ENCODE results near the gene BCAR3.

BCAR3 gene

DNA sequence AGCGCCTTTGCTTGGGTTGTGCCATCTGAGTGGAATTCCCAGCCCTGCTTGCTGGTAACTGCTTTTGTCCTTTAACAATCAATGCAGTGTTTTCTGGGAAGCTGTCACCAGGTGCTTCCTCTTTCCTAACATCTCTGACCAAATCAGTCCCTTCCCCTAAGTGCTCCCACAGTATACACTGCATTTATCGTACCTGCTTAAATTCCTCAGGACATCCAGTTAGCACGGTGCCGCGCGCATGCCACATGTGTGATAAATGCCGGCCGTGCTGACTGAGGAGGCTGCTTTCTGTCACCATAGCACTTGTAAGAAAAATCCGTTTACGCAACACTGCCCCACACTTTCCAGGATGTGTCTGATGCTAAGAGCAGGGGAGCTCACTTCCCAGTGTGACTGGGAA lies 115.4 kb downstream of the BCAR3 start:
- no peak for TF ChIP-seq GATA2 (IDR thresholded peaks at IDR 0.05; ENCODE audit: low read depth, low read length)
- TF ChIP-seq GATA3 (IDR thresholded peaks at IDR 0.05; ENCODE audit: low read depth, low read length), result no peak

DNA sequence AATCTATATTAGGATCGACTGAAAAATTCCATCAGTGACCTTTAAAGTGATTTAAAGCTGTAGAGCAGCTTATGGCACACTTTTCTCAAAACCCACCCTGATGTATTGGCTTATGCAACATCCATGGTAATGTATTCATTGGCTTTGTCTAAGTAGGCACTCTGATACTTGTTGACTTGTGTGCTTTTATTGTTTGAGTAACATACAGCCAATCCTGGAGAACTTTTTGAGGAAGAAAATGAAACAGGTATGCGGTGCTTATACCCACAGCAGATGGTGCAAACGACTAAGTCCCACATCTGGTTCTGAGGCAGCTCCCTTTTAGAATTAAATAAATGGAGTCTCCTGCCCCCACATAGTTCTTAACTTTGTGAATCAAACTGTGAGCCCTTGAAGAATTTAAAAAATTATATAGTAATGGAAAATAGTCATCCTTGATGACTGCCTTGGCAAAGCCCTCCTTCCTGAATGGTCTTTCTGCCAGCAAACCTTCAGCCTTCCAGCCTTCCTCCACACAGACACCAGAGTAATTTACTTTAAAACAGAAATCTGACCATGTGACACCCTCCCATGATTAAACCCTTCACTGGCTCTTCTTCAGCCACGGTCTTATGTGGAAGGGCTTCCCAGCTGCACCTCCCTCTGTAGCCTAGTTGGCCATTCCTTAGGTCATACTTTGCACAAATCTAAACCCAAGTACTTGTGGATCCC lies 116.0 kb downstream of the BCAR3 start:
- TF ChIP-seq GATA2 (IDR thresholded peaks at IDR 0.05; ENCODE audit: low read depth, low read length), result no peak

DNA sequence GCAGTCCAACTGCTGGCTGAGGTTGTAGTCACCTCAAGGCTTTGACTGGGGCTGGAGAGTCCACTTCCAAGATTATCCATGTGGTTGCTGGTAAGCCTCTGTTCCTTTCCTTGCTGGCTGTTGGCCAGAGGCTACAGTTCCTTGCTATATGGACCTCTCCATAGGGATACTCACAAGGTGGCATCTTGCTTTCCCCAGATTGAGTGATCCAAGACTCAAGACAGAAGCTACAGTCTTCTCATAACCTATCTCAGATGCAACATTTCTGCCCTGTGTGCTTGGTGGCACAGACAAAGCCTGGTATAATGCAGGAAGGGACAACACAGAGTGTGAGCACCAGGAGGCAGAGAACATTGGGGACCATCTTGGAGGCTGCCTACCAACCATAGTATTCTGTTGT lies 121.9 kb downstream of the BCAR3 start:
- TF ChIP-seq GATA3 (IDR thresholded peaks at IDR 0.05; ENCODE audit: low read depth, low read length) (no peak), GATA2 (IDR thresholded peaks at IDR 0.05; ENCODE audit: low read depth, low read length) (no peak)

GRCh38 chr1:93559045-93559444 lies 122.6 kb downstream of the BCAR3 start:
- TF ChIP-seq GATA3 (IDR thresholded peaks at IDR 0.05; ENCODE audit: low read depth, low read length), result no peak
- no peak for TF ChIP-seq GATA2 (IDR thresholded peaks at IDR 0.05; ENCODE audit: low read depth, low read length)

DNA sequence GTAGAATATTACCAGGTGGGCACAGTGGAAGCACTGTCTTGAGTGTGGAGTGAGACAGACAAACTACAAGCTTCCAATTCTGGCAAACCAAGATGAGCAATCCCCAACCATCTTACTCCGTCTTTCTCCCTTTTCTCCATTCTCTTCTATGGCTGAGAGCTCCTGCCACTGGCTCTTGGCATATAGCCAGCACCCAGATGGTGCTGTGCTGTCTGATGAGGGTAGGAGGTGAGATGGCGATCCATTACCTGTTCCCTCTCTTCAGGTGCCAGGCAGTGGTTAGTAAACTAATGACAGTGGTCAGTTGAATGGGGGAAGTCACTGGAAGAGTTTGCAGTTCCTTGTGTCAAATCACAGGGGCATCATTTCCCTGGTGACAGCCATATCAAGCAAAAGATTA lies 125.3 kb downstream of the BCAR3 start:
- TF ChIP-seq GATA2 (IDR thresholded peaks at IDR 0.05; ENCODE audit: low read depth, low read length) (no peak), GATA3 (IDR thresholded peaks at IDR 0.05; ENCODE audit: low read depth, low read length) (no peak)

- TF ChIP-seq GATA2 (IDR thresholded peaks at IDR 0.05; ENCODE audit: low read depth, low read length) (no peak), GATA3 (IDR thresholded peaks at IDR 0.05; ENCODE audit: low read depth, low read length) (peak; percentile 36; the same call in 1 of the 2 replicates)
Observed at GRCh38 chr1:93554883-93555872, 126.5 kb downstream of the BCAR3 start.

DNA sequence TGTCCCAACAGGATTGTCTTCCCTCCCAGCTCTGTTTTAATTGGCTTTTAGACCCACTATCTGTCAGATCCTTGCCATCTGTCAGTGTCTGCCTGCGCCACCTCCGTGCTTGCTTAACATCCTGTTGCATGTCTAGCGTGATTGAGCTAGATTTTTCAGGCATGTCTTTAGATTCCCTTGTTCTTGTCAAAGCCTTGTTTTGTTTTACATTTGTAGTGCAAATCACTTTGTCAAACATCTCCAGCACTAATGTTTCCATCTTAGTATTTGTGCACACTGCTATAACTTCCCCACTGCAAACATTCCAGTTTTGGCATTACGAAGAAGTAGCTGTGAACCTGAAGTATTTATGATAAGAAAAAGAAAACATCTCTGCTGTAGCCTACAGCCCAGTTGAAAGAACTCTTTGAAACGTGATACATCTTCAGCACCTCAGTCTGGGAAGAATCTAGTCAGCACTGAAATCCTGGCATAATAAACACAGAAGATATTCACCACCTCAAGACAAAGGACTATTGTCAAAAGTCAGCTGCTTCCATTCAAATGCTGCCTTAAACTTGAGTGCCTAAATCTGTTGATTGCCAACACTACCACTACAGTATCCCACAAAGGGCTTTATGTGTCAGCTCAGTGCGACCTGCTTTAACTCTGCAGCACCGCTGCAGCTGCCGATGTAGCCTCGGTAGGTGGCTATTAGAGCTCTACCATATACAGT lies 128.7 kb downstream of the BCAR3 start:
- no peak for TF ChIP-seq GATA3 (IDR thresholded peaks at IDR 0.05; ENCODE audit: low read depth, low read length)
- TF ChIP-seq GATA2 (IDR thresholded peaks at IDR 0.05; ENCODE audit: low read depth, low read length), result no peak

DNA sequence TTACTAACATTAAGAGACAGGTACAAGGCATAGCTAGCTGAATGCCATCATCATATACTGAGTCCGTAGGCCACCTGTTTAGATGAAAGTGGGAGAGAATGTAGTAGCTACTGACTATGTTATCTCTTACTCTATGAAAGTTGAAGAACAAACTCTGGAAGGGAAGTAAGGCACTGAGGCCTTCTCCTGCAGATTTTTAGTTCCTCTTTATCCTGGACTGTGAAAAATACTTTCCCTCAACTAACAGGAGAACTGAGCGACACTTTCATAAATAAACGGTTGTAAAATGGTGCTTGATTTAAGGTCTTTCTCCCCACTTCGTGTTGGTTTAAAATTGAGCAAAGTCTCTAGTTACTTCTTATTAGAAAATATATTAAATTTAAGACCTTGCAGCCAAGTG lies 131.8 kb downstream of the BCAR3 start:
- no peak for TF ChIP-seq GATA3 (IDR thresholded peaks at IDR 0.05; ENCODE audit: low read depth, low read length)
- no peak for TF ChIP-seq GATA2 (IDR thresholded peaks at IDR 0.05; ENCODE audit: low read depth, low read length)

- TF ChIP-seq GATA3 (IDR thresholded peaks at IDR 0.05; ENCODE audit: low read depth, low read length), result no peak
- no peak for TF ChIP-seq GATA2 (IDR thresholded peaks at IDR 0.05; ENCODE audit: low read depth, low read length)
Observed at GRCh38 chr1:93549131-93549530, 132.5 kb downstream of the BCAR3 start.

GRCh38 chr1:93546162-93546863 lies 135.3 kb downstream of the BCAR3 start:
- no peak for TF ChIP-seq GATA2 (IDR thresholded peaks at IDR 0.05; ENCODE audit: low read depth, low read length)
- no peak for TF ChIP-seq GATA3 (IDR thresholded peaks at IDR 0.05; ENCODE audit: low read depth, low read length)

DNA sequence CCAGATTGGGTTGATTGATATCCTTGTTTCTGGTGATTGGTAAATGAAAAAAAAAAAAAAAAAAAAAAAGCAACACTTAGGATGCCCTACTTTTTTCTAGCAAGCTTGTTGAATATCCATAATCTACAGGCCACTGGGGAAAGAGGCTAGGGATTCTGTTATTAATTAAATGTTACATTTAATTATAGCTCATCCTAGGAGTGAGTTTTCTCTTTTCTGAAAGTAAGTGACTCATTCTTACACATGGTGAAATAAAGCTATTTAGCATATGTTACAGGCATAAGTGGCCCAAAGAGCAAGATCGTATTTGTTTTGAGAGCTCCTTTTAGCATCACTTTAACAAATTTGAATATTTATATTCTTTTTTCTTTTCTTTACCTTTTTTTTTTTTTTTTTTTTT lies 139.2 kb downstream of the BCAR3 start:
- TF ChIP-seq GATA3 (IDR thresholded peaks at IDR 0.05; ENCODE audit: low read depth, low read length), result no peak
- TF ChIP-seq GATA2 (IDR thresholded peaks at IDR 0.05; ENCODE audit: low read depth, low read length), result no peak

- TF ChIP-seq GATA3 (IDR thresholded peaks at IDR 0.05; ENCODE audit: low read depth, low read length) (no peak), GATA2 (IDR thresholded peaks at IDR 0.05; ENCODE audit: low read depth, low read length) (no peak)
Observed at GRCh38 chr1:93541045-93541444, 140.6 kb downstream of the BCAR3 start.

DNA sequence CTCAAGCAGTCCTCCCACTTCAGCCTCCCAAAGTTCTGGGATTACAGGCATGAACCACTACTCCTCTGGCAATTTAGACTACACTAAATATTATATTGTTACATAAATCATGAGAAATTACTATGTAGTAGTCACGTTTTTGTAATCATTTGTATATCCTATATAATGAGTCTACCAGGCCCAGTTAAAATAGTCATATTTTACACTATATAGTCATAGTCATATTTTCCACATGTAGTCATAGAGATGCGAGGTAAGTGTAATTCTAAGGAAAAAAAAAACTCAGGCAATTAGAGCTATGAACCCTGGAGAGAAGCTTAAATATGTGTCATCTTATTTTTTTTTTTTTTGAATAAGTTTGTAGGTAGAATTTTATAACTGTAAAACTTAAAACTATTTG lies 143.7 kb downstream of the BCAR3 start:
- TF ChIP-seq GATA2 (IDR thresholded peaks at IDR 0.05; ENCODE audit: low read depth, low read length) (no peak), GATA3 (IDR thresholded peaks at IDR 0.05; ENCODE audit: low read depth, low read length) (no peak)

GRCh38 chr1:93537396-93537795 lies 144.2 kb downstream of the BCAR3 start:
- no peak for TF ChIP-seq GATA3 (IDR thresholded peaks at IDR 0.05; ENCODE audit: low read depth, low read length)
- no peak for TF ChIP-seq GATA2 (IDR thresholded peaks at IDR 0.05; ENCODE audit: low read depth, low read length)

Measured in SH-SY5Y (cell line).